Measurements from ENCODE around the gene TIMP3.

Gene TIMP3

GRCh38 chr22:32880505-32880892 is 79.0 kb downstream of the TIMP3 start:
- no peaks in the 10 kb centered on the region for H3K36me3 ChIP-seq (ENCODE audit: control insufficient read depth, insufficient read depth, low read length)
- 0 out of 2 replicates have a peak, but pooled peaks cover 1% of the 10 kb centered on the region for H3K4me1 ChIP-seq (ENCODE audit: control insufficient read depth, insufficient read depth, low read length)
- H3K27ac ChIP-seq (ENCODE audit: low read length): no peak overlapping the region
- H3K4me3 ChIP-seq (ENCODE audit: low read length): no peak overlapping the region
- DNase-seq (ENCODE audit: low read depth, low spot score): no peak
- no peaks in the 10 kb centered on the region for H3K27me3 ChIP-seq (ENCODE audit: control insufficient read depth, insufficient read depth, low read length)
- no peaks in the 10 kb centered on the region for H3K9me3 ChIP-seq (ENCODE audit: control insufficient read depth, insufficient read depth, low read length)
- no CpG with 5 or more reads among the region's 7 CpGs for WGBS (ENCODE audit: insufficient coverage, insufficient read length)

GRCh38 chr22:32880893-32881596 is 79.5 kb downstream of the TIMP3 start:
- H3K9me3 ChIP-seq (ENCODE audit: control insufficient read depth, insufficient read depth, low read length): no peaks in the 10 kb centered on the region
- no CpG with 5 or more reads among the region's 20 CpGs for WGBS (ENCODE audit: insufficient coverage, insufficient read length)
- DNase-seq (ENCODE audit: low read depth, low spot score): no peak
- no peak overlapping the region for H3K27ac ChIP-seq (ENCODE audit: low read length)
- no peaks in the 10 kb centered on the region for H3K36me3 ChIP-seq (ENCODE audit: control insufficient read depth, insufficient read depth, low read length)
- H3K4me3 ChIP-seq (ENCODE audit: low read length): no peak overlapping the region
- no peaks in the 10 kb centered on the region for H3K27me3 ChIP-seq (ENCODE audit: control insufficient read depth, insufficient read depth, low read length)
- H3K4me1 ChIP-seq (ENCODE audit: control insufficient read depth, insufficient read depth, low read length): 0 out of 2 replicates have a peak, but pooled peaks cover 1% of the 10 kb centered on the region

- Histone ChIP-seq H3K36me3 (ENCODE audit: control insufficient read depth, insufficient read depth, low read length) (no peaks in the 10 kb centered on the region), H3K27ac (ENCODE audit: low read length) (no peak overlapping the region), H3K27me3 (ENCODE audit: control insufficient read depth, insufficient read depth, low read length) (no peaks in the 10 kb centered on the region), H3K4me3 (ENCODE audit: low read length) (no peak overlapping the region), H3K9me3 (ENCODE audit: control insufficient read depth, insufficient read depth, low read length) (no peaks in the 10 kb centered on the region), H3K4me1 (ENCODE audit: control insufficient read depth, insufficient read depth, low read length) (0 out of 2 replicates have a peak, but pooled peaks cover 1% of the 10 kb centered on the region)
- DNase-seq (ENCODE audit: low read depth, low spot score): no peak
- no CpG with 5 or more reads among the region's 4 CpGs for WGBS (ENCODE audit: insufficient coverage, insufficient read length)
Measured at GRCh38 chr22:32882360-32882755, 80.9 kb downstream of the TIMP3 start.

GRCh38 chr22:32882774-32883530 is 81.4 kb downstream of the TIMP3 start:
- no peaks in the 10 kb centered on the region for H3K9me3 ChIP-seq (ENCODE audit: control insufficient read depth, insufficient read depth, low read length)
- no peak for DNase-seq (ENCODE audit: low read depth, low spot score)
- H3K4me3 ChIP-seq (ENCODE audit: low read length): no peak overlapping the region
- H3K27ac ChIP-seq (ENCODE audit: low read length): no peak overlapping the region
- no CpG with 5 or more reads among the region's 6 CpGs for WGBS (ENCODE audit: insufficient coverage, insufficient read length)
- 0 out of 2 replicates have a peak, but pooled peaks cover 1% of the 10 kb centered on the region for H3K4me1 ChIP-seq (ENCODE audit: control insufficient read depth, insufficient read depth, low read length)
- no peaks in the 10 kb centered on the region for H3K36me3 ChIP-seq (ENCODE audit: control insufficient read depth, insufficient read depth, low read length)
- no peaks in the 10 kb centered on the region for H3K27me3 ChIP-seq (ENCODE audit: control insufficient read depth, insufficient read depth, low read length)

- DNase-seq (ENCODE audit: low read depth, low spot score): no peak
- Histone ChIP-seq H3K9me3 (ENCODE audit: control insufficient read depth, insufficient read depth, low read length) (no peaks in the 10 kb centered on the region), H3K27ac (ENCODE audit: low read length) (no peak overlapping the region), H3K4me1 (ENCODE audit: control insufficient read depth, insufficient read depth, low read length) (no peaks in the 10 kb centered on the region), H3K4me3 (ENCODE audit: low read length) (no peak overlapping the region), H3K27me3 (ENCODE audit: control insufficient read depth, insufficient read depth, low read length) (no peaks in the 10 kb centered on the region), H3K36me3 (ENCODE audit: control insufficient read depth, insufficient read depth, low read length) (no peaks in the 10 kb centered on the region)
- WGBS (ENCODE audit: insufficient coverage, insufficient read length): no CpG with 5 or more reads among the region's 7 CpGs
Measured at GRCh38 chr22:32887324-32887980, 85.9 kb downstream of the TIMP3 start.

GRCh38 chr22:32888976-32889375 is 87.5 kb downstream of the TIMP3 start:
- Histone ChIP-seq H3K9me3 (ENCODE audit: control insufficient read depth, insufficient read depth, low read length) (no peaks in the 10 kb centered on the region), H3K4me1 (ENCODE audit: control insufficient read depth, insufficient read depth, low read length) (no peaks in the 10 kb centered on the region), H3K27me3 (ENCODE audit: control insufficient read depth, insufficient read depth, low read length) (no peaks in the 10 kb centered on the region), H3K36me3 (ENCODE audit: control insufficient read depth, insufficient read depth, low read length) (no peaks in the 10 kb centered on the region), H3K4me3 (ENCODE audit: low read length) (no peak overlapping the region), H3K27ac (ENCODE audit: low read length) (no peak overlapping the region)
- WGBS (ENCODE audit: insufficient coverage, insufficient read length): no CpG with 5 or more reads among the region's 3 CpGs
- no peak for DNase-seq (ENCODE audit: low read depth, low spot score)

GRCh38 chr22:32896891-32897290 is 95.4 kb downstream of the TIMP3 start:
- Histone ChIP-seq H3K36me3 (ENCODE audit: control insufficient read depth, insufficient read depth, low read length) (no peaks in the 10 kb centered on the region; the same call in 1 of the 2 replicates), H3K4me3 (ENCODE audit: low read length) (no peak overlapping the region), H3K27ac (ENCODE audit: low read length) (no peak overlapping the region), H3K27me3 (ENCODE audit: control insufficient read depth, insufficient read depth, low read length) (no peaks in the 10 kb centered on the region), H3K9me3 (ENCODE audit: control insufficient read depth, insufficient read depth, low read length) (no peaks in the 10 kb centered on the region), H3K4me1 (ENCODE audit: control insufficient read depth, insufficient read depth, low read length) (no peaks in the 10 kb centered on the region)
- no CpG with 5 or more reads among the region's 7 CpGs for WGBS (ENCODE audit: insufficient coverage, insufficient read length)
- DNase-seq (ENCODE audit: low read depth, low spot score): no peak

GRCh38 chr22:32897400-32897799 is 95.9 kb downstream of the TIMP3 start:
- 100% methylated on average over 1 of the region's 5 CpGs for WGBS (ENCODE audit: insufficient coverage, insufficient read length)
- H3K4me3 ChIP-seq (ENCODE audit: low read length): no peak overlapping the region
- no peaks in the 10 kb centered on the region; the same call in 1 of the 2 replicates for H3K36me3 ChIP-seq (ENCODE audit: control insufficient read depth, insufficient read depth, low read length)
- DNase-seq (ENCODE audit: low read depth, low spot score): no peak
- H3K27me3 ChIP-seq (ENCODE audit: control insufficient read depth, insufficient read depth, low read length): no peaks in the 10 kb centered on the region
- H3K27ac ChIP-seq (ENCODE audit: low read length): no peak overlapping the region
- H3K9me3 ChIP-seq (ENCODE audit: control insufficient read depth, insufficient read depth, low read length): no peaks in the 10 kb centered on the region
- H3K4me1 ChIP-seq (ENCODE audit: control insufficient read depth, insufficient read depth, low read length): no peaks in the 10 kb centered on the region

- Histone ChIP-seq H3K36me3 (ENCODE audit: control insufficient read depth, insufficient read depth, low read length) (no peaks in the 10 kb centered on the region; the same call in 1 of the 2 replicates), H3K27me3 (ENCODE audit: control insufficient read depth, insufficient read depth, low read length) (no peaks in the 10 kb centered on the region), H3K4me3 (ENCODE audit: low read length) (no peak overlapping the region), H3K27ac (ENCODE audit: low read length) (no peak overlapping the region), H3K4me1 (ENCODE audit: control insufficient read depth, insufficient read depth, low read length) (no peaks in the 10 kb centered on the region), H3K9me3 (ENCODE audit: control insufficient read depth, insufficient read depth, low read length) (no peaks in the 10 kb centered on the region)
- no peak for DNase-seq (ENCODE audit: low read depth, low spot score)
- WGBS (ENCODE audit: insufficient coverage, insufficient read length): no CpG with 5 or more reads among the region's 4 CpGs
Measured at GRCh38 chr22:32900886-32901635, 99.6 kb downstream of the TIMP3 start.

GRCh38 chr22:32901925-32902324 is 100.4 kb downstream of the TIMP3 start:
- Histone ChIP-seq H3K36me3 (ENCODE audit: control insufficient read depth, insufficient read depth, low read length) (no peaks in the 10 kb centered on the region; the same call in 1 of the 2 replicates), H3K4me1 (ENCODE audit: control insufficient read depth, insufficient read depth, low read length) (no peaks in the 10 kb centered on the region), H3K27me3 (ENCODE audit: control insufficient read depth, insufficient read depth, low read length) (no peaks in the 10 kb centered on the region), H3K4me3 (ENCODE audit: low read length) (no peak overlapping the region), H3K9me3 (ENCODE audit: control insufficient read depth, insufficient read depth, low read length) (no peaks in the 10 kb centered on the region), H3K27ac (ENCODE audit: low read length) (no peak overlapping the region)
- no peak for DNase-seq (ENCODE audit: low read depth, low spot score)
- WGBS (ENCODE audit: insufficient coverage, insufficient read length): no CpG with 5 or more reads among the region's 1 CpG
